ENCODE results near the gene ADISSP.

Gene ADISSP

DNA sequence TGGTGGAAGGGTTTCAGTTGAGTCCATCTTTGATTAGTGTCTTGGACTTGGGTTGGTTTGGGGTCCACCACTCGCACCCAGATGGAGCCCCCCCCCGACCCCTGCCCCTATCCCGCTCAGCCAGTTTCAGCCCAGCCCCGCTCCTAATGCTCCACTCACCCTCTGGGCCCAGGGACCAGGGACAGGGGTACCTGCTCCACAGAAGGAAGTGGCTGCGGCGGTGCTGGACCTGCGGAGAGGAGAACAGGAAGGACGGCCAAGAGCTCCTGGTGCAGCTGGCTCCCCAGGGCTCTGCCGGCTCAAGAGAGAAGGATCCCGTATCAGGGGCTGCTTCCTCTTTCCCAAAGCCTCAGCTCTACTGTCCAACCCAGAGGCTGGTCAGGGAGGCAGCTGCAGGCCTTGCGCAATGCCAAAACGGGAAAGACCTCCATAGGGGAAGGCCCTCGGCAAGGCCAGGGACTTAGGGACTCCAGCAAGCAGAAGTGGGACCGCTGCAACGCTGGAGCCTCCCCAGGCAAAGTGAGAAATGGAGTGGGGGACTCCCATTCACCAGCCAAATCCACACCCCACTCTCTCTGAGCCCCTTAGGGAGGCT, 55.2 kb downstream of the ADISSP start, which contains the start of gene SIGLEC1:
SIGLEC1 (minus strand) TSS at position 322 of the 595 bp plus-strand sequence. CDS start 5,472 bp downstream, outside the sequence.
- no peak for DNase-seq (ENCODE audit: low read depth)

DNA sequence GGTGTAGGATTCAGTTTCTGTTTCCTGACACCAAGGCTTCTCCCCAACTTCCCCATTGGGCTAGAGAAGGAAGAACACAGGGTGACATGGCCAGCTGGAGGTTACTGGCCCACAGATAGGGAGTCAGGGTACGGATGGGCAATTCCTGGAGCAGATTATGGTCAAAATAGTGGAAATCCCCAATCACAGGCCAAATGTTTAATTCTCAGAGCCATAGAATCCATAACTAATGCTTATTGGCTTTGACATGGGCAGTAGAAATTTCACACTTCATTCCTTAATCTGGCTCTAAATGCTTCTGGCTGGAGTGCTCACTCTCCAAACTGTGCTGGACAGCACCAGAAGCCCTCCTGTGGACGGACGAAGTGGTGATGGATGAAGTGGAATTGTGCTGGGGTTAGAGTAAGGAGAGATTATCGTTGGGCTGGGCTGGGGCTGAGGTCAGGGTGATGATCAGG, 56.0 kb downstream of the ADISSP start:
- no peak for DNase-seq (ENCODE audit: low read depth)
- TF ChIP-seq, protein P1, sequence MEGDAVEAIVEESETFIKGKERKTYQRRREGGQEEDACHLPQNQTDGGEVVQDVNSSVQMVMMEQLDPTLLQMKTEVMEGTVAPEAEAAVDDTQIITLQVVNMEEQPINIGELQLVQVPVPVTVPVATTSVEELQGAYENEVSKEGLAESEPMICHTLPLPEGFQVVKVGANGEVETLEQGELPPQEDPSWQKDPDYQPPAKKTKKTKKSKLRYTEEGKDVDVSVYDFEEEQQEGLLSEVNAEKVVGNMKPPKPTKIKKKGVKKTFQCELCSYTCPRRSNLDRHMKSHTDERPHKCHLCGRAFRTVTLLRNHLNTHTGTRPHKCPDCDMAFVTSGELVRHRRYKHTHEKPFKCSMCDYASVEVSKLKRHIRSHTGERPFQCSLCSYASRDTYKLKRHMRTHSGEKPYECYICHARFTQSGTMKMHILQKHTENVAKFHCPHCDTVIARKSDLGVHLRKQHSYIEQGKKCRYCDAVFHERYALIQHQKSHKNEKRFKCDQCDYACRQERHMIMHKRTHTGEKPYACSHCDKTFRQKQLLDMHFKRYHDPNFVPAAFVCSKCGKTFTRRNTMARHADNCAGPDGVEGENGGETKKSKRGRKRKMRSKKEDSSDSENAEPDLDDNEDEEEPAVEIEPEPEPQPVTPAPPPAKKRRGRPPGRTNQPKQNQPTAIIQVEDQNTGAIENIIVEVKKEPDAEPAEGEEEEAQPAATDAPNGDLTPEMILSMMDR (IDR thresholded peaks at IDR 0.05; ENCODE audit: insufficient read depth, low read depth, low read length, missing control alignments), result no peak
- no peak overlapping the region for H3K4me3 ChIP-seq (ENCODE audit: low read depth, low read length)

More for the DNA sequence above, 55.2 kb downstream of the ADISSP start, which contains the start of gene SIGLEC1:
- H3K4me3 ChIP-seq (ENCODE audit: low read depth, low read length), result no peak within 1 kb of the TSS
- TF ChIP-seq, protein P1 (IDR thresholded peaks at IDR 0.05; ENCODE audit: insufficient read depth, low read depth, low read length, missing control alignments), result no peak

- H3K4me3 ChIP-seq (ENCODE audit: low read depth, low read length), result no peak overlapping the region
- TF ChIP-seq, protein P1 (IDR thresholded peaks at IDR 0.05; ENCODE audit: insufficient read depth, low read depth, low read length, missing control alignments), result peak; percentile 90
- DNase-seq (ENCODE audit: low read depth), result peak; percentile 65
Measured at GRCh38 chr20:3710703-3711483, 56.7 kb downstream of the ADISSP start.

GRCh38 chr20:3710011-3710466, 57.5 kb downstream of the ADISSP start:
- TF ChIP-seq, protein P1 (IDR thresholded peaks at IDR 0.05; ENCODE audit: insufficient read depth, low read depth, low read length, missing control alignments), result no peak
- no peak for DNase-seq (ENCODE audit: low read depth)

DNA sequence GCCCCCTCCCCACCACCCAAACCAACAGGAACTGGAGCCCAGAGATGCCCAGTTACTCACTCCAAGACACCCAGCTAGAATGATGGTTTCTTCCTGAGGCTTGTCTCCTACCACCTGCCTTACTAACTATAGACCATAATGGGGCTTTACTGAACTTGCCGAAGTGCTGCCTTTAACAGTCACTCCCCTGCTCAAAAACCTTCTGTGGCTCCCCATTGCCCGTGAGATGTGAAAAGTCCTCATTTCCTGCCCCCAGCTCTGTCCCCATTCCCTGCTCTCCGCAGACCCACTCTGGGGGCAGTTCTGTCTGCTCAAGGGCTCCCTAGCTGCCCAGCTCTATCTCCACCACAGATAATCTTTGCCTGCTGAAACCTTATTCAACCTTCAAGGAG, 60.0 kb downstream of the ADISSP start:
- no peak overlapping the region for H3K4me3 ChIP-seq (ENCODE audit: low read depth, low read length)
- TF ChIP-seq, protein P1 (IDR thresholded peaks at IDR 0.05; ENCODE audit: insufficient read depth, low read depth, low read length, missing control alignments), result no peak
- no peak for DNase-seq (ENCODE audit: low read depth)

More at GRCh38 chr20:3710011-3710466, 57.5 kb downstream of the ADISSP start:
- H3K4me3 ChIP-seq (ENCODE audit: low read depth, low read length), result no peak overlapping the region

GRCh38 chr20:3706774-3707507, 60.6 kb downstream of the ADISSP start:
- no peak for DNase-seq (ENCODE audit: low read depth)
- TF ChIP-seq, protein P1 (IDR thresholded peaks at IDR 0.05; ENCODE audit: insufficient read depth, low read depth, low read length, missing control alignments), result no peak

More at GRCh38 chr20:3706774-3707507, 60.6 kb downstream of the ADISSP start:
- no peak overlapping the region for H3K4me3 ChIP-seq (ENCODE audit: low read depth, low read length)
